ENCODE data around the gene CTNND2.

DNA sequence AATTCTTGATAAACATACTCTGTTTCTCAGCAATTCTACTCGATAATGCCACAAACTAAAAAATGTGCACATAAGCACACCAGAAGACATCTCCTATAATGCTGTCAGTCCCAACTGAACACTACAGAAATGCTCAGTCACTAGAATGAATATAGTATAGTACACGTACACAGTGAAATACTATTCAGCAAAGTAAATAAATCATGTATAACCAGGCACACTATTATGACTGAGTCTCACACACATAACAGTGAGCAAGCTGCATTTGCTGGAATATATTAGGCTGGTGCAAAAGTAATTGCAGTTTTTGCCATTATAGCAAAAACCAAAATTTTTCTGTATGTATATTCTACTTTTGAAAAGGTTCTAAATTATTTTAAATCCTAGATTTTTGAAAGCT lies 310.2 kb downstream of the CTNND2 start:
- TF ChIP-seq, protein P1, sequence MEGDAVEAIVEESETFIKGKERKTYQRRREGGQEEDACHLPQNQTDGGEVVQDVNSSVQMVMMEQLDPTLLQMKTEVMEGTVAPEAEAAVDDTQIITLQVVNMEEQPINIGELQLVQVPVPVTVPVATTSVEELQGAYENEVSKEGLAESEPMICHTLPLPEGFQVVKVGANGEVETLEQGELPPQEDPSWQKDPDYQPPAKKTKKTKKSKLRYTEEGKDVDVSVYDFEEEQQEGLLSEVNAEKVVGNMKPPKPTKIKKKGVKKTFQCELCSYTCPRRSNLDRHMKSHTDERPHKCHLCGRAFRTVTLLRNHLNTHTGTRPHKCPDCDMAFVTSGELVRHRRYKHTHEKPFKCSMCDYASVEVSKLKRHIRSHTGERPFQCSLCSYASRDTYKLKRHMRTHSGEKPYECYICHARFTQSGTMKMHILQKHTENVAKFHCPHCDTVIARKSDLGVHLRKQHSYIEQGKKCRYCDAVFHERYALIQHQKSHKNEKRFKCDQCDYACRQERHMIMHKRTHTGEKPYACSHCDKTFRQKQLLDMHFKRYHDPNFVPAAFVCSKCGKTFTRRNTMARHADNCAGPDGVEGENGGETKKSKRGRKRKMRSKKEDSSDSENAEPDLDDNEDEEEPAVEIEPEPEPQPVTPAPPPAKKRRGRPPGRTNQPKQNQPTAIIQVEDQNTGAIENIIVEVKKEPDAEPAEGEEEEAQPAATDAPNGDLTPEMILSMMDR (conservative IDR thresholded peaks at IDR 0.05) = no peak
- TF ChIP-seq ZFX (IDR thresholded peaks at IDR 0.05) = no peak

Measured in C4-2B (cell line).